AG09319 (cell line): ENCODE measurements around the gene PDGFB.

Experiments
- DNase-seq: peaks from one replicate; pipeline ENCODE4 v3.0.0-alpha.2; 2010; ENCODE audit warnings: low read depth; ENCODE audit errors: extremely low read depth
- TF ChIP-seq, protein P1 (sequence below): IDR thresholded peaks from 2 replicates; pipeline ENCODE4 v1.5.1; 2011; ENCODE audit warnings: low read depth, mild to moderate bottlenecking, inconsistent platforms, low read length, moderate library complexity

The PDGFB gene

DNA sequence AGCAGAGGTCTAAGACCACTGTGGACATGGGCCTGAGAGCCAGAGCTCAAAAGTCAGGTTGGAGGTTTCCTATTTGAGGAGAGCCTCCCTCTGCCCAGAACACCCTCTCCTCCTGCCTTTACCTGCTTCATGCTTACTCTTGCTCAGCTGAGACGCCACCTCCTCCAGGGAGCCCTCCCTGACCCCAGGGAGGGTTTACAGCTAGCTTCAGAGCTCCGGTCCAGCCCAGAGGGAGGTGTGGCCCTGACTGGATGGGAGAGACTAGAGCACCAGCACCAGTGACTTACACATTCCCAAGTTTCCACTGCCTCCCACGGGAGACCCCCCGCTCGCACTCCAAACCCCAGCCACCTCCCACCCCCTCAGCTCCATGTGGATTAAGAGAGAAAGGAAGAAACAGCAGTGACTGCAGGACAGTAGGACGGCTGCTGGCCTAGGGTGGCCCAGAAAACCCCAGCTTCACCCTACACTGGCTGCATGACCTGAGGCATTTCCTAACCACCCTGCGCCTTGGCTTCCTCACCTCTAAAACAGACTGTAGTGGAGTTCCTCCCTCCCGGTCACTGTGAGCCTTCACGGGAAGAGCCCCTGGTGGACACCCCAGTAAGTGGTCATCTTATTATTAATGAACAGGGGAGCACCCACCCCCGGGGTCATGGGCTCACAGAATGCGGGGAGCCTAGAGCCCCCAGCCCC, 24.5 kb upstream of the PDGFB start:
- TF ChIP-seq, protein P1, sequence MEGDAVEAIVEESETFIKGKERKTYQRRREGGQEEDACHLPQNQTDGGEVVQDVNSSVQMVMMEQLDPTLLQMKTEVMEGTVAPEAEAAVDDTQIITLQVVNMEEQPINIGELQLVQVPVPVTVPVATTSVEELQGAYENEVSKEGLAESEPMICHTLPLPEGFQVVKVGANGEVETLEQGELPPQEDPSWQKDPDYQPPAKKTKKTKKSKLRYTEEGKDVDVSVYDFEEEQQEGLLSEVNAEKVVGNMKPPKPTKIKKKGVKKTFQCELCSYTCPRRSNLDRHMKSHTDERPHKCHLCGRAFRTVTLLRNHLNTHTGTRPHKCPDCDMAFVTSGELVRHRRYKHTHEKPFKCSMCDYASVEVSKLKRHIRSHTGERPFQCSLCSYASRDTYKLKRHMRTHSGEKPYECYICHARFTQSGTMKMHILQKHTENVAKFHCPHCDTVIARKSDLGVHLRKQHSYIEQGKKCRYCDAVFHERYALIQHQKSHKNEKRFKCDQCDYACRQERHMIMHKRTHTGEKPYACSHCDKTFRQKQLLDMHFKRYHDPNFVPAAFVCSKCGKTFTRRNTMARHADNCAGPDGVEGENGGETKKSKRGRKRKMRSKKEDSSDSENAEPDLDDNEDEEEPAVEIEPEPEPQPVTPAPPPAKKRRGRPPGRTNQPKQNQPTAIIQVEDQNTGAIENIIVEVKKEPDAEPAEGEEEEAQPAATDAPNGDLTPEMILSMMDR: no peak
- no peak for DNase-seq

DNA sequence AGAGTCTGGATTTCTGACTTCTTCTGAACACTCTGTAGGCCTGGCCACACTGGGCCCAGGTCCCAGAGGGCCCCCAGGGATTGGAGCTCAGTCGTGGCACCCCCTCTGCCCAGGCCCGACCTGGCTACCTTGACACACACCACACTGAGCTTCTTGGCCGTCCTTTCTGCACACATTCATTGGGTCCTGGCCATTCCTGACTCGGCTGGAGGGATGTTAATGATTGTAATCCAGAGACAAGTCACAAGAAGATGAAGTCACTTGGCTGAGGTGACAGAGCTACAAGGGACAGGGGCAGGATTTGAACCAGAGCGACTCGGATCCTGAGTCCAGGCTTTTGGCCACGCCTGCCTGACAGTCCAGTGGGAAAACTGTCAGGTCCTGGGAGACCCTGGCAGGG, 23.9 kb upstream of the PDGFB start:
- TF ChIP-seq, protein P1: no peak
- DNase-seq: no peak

DNA sequence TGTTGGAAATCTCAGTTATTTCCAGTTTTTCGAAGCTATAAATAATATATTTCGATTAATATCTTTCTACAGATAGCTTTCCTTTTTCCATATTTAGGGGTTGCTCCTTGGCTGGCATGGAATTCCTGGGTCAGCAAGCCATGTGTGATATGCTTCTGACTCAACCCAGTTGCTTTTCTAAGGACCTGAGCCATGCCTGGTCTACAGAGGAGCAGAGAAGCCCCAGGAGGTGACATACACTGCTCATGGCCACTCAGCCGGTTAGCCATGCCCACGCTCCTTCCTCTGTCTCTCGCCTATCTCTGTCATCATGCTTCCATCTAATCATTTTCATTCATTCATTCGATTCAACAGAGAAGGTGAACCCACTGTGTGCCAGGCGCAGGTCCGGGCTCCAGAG, 23.2 kb upstream of the PDGFB start:
- TF ChIP-seq, protein P1: no peak
- DNase-seq: no peak

DNA sequence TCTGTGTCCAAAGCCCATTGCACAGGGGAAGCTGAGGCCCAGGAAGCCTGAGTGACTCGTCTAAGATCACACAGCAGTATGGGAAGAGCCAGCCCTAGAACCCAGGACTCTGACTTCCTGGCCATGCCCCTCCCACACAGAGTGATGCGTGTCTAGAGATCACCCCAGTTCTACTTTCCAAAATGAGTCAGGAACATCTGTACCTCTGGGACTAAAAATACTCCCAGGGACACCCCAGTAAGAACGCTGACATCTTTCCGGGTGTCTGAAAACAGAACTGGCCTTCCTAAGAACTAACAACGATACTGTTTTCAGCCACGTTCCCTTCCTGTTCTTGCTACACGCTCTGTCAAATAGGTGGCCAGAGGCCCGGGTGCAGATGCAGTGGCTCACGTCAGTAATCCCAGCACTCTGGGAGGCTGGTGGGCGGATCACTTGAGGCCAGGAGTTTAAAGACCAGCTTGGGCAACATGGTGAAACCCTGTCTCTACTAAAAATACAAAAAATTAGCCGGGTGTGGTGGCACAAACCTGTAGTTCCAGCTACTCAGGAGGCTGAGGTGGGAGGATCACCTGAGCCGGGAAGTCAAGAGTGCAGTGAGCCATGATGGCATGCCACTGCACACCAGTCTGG, 21.7 kb upstream of the PDGFB start:
- no peak for DNase-seq
- TF ChIP-seq, protein P1: no peak

DNA sequence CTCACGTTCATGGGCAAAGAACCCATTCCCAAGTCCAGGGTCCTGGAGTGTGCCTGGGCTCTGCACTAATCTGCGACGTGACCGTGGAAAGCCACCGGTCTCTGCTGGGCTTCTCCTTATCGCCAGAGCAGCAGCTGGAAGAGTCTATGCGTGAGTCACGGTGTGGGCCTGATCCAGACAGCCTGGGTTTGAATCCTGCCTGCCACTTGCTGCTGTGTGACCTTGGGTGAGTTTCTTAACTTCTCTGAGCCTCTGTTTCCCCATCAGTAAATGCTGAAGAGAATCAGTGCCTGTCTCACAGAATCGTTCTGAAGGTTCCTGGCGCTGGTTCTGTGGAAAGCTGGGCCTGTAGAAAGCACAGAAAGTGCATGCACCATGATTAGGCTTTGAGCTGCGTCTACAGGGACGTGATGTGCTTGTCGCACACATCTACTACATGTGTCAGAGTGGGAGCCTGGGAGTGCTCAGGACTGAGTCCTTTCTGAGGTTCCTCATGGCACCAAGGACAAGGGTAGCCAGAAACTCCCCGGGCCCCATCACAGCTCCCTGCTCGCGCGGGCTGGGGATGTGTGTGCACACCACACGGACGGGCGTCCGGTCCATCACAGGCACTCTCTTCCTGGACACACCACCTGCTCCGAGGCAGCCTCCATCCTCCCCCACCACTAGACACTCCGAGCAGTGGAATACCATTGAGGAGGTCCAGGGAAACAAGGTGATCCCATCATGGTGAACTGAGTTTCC, 20.5 kb upstream of the PDGFB start:
- TF ChIP-seq, protein P1: no peak
- no peak for DNase-seq

DNA sequence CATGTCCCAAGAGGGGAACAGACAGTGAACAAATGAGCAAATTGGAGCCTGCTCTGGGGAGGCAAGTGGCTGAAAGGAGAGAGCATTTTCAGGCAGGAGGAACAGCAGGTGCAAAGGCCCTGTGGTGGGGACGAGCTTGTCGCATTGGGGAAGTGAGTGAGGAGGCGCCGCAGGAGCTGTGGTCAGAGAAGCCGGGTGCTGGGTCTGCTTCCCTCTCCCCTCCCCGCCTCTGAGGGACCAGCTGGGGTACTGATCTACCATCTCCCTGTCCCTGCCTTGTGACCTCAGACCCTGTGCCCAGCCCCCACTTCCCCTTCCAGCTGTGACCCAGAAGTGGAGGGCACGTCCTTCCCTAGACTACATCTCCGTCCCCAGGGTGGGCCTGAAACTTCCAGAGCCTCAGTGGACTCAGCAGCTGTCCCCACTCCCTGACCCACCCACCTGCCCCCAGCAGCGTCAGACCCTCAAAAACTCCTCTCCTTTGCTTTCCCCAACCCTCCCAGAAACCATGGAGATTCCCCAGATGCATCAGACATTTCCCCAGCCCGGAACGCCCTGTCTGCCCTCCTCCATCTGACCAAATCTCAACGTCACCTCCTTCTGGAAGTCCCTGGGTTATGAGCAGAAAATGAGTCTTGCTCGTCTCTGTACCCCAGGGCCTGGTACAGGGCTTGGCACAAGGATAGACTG, 19.7 kb upstream of the PDGFB start:
- no peak for DNase-seq
- TF ChIP-seq, protein P1: no peak
